GM23338 (cell line): Measurements from ENCODE around the gene ELMO2.

Experiments used
- CREB1 ChIP-seq: fragments of 250-450 bp; sonication (Bioruptor Pico); IDR thresholded peaks from 2 replicates; pipeline ENCODE4 v1.5.0; 2020; ENCODE audit warnings: low read depth, mild to moderate bottlenecking, moderate library complexity
- CTCF ChIP-seq, 2 experiments: fragments of 200-600 bp in 1 of 2; sonication (generic) in 1 of 2; conservative IDR thresholded peaks; 2 replicates each; pipeline versions ENCODE4 v1.5.1 to v1.6.1; 2016 to 2017; ENCODE audit warnings: antibody characterized with exemption in 2 of 2, low read depth in 2 of 2, mild to moderate bottlenecking in 2 of 2, moderate library complexity in 1 of 2
- EZH2 ChIP-seq: fragments of 200-600 bp; sonication (generic); IDR thresholded peaks from one replicate; pipeline ENCODE4 v1.8.0; 2017; ENCODE audit warnings: antibody characterized with exemption, mild to moderate bottlenecking, low read depth; ENCODE audit not compliant: unreplicated experiment
- EZH2phosphoT487 ChIP-seq: fragments of 200-600 bp; sonication (generic); IDR thresholded peaks from one replicate; pipeline ENCODE4 v1.8.1; 2018; ENCODE audit warnings: antibody characterized with exemption; ENCODE audit not compliant: unreplicated experiment
- JUNB ChIP-seq: IDR thresholded peaks from one replicate; pipeline ENCODE4 v1.6.1; 2016; ENCODE audit warnings: antibody characterized with exemption; ENCODE audit not compliant: unreplicated experiment
- NANOG ChIP-seq: IDR thresholded peaks from 2 replicates; pipeline ENCODE4 v1.6.1; 2016; ENCODE audit warnings: antibody characterized with exemption, borderline replicate concordance
- POLR2AphosphoS5 ChIP-seq: IDR thresholded peaks from 2 replicates; pipeline ENCODE4 v1.6.1; 2016; ENCODE audit warnings: antibody characterized with exemption, low read depth

- no peak for TF ChIP-seq CTCF (conservative IDR thresholded peaks at IDR 0.05; ENCODE audit: low read depth in 2 of 2)
- no peak for TF ChIP-seq EZH2
- TF ChIP-seq POLR2AphosphoS5, result no peak
- TF ChIP-seq CREB1 (CRISPR knock-in tag), result no peak
- no peak for TF ChIP-seq EZH2phosphoT487
- TF ChIP-seq JUNB, result no peak
- no peak for TF ChIP-seq NANOG
These were observed 28.2 kb upstream of the ELMO2 start for GRCh38 chr20:46434597-46434996.
